Endothelial cell (in vitro differentiated cells): ENCODE measurements around the gene OR12D1. TPM values are rescaled to one million over a fixed set of nuclear protein-coding genes. Genes with fewer than 3 reads are reported as not detected.
"Not testable (repeated sequence)": the region's sequence is repeated elsewhere in the genome, so short reads cannot be mapped to it uniquely, and the experiment has no call there.

Experiments
- DNase-seq: peaks from one replicate; pipeline ENCODE4 v3.0.0; 2021; ENCODE audit warnings: low spot score
- H3K27ac Mint-ChIP-seq: one replicate; pipeline ENCODE4 v1.8.0; 2021; ENCODE audit warnings: mixed read lengths, inconsistent platforms; ENCODE audit not compliant: unreplicated experiment
- H3K27me3 Mint-ChIP-seq: one replicate; pipeline ENCODE4 v1.8.0; 2021; ENCODE audit warnings: mild to moderate bottlenecking, moderate library complexity, mixed read lengths, inconsistent platforms; ENCODE audit not compliant: unreplicated experiment
- H3K36me3 Mint-ChIP-seq: one replicate; pipeline ENCODE4 v1.8.0; 2021; ENCODE audit warnings: mild to moderate bottlenecking, low read depth, mixed read lengths, inconsistent platforms; ENCODE audit not compliant: unreplicated experiment
- H3K4me1 Mint-ChIP-seq: one replicate; pipeline ENCODE4 v1.8.0; 2021; ENCODE audit warnings: mild to moderate bottlenecking, mixed read lengths, inconsistent platforms; ENCODE audit not compliant: unreplicated experiment
- H3K4me3 Mint-ChIP-seq: one replicate; pipeline ENCODE4 v1.8.0; 2021; ENCODE audit warnings: mild to moderate bottlenecking, mixed read lengths, inconsistent platforms; ENCODE audit not compliant: unreplicated experiment
- H3K9me3 Mint-ChIP-seq: one replicate; pipeline ENCODE4 v1.8.0; 2021; ENCODE audit warnings: mixed read lengths, inconsistent platforms; ENCODE audit not compliant: unreplicated experiment
- CTCF ChIP-seq: fragments of 200-600 bp; sonication (generic); IDR thresholded peaks from one replicate; pipeline ENCODE4 v1.5.0; 2021; ENCODE audit warnings: antibody characterized with exemption; ENCODE audit not compliant: unreplicated experiment
- total RNA-seq: library from RNA; stranded (reverse); fragmentation: NEBNext Ultra II Directional; extraction: Animal tissue kit (Norgen Biotek cat#: 25700); gene quantifications from one replicate; pipeline ENCODE4 v1.2.1, GENCODE V29; 2021; ENCODE audit not compliant: unreplicated experiment

The OR12D1 gene
- total RNA-seq, 1 donor from 2014 or later: not detected

- H3K27ac Mint-ChIP-seq: no peak overlapping the region
- H3K27me3 Mint-ChIP-seq: peaks cover 7% of the 10 kb centered on the region
- DNase-seq: no peak
- no peak for TF ChIP-seq CTCF
- H3K4me1 Mint-ChIP-seq: peaks cover 12% of the 10 kb centered on the region
- H3K9me3 Mint-ChIP-seq: no peaks in the 10 kb centered on the region
- H3K36me3 Mint-ChIP-seq: no peaks in the 10 kb centered on the region
- H3K4me3 Mint-ChIP-seq: no peak overlapping the region
Observed at GRCh38 chr6:29442719-29443118, 28.0 kb downstream of the OR12D1 start.

- not testable (repeated sequence) for H3K27me3 Mint-ChIP-seq, H3K4me3 Mint-ChIP-seq, H3K36me3 Mint-ChIP-seq, H3K27ac Mint-ChIP-seq, H3K9me3 Mint-ChIP-seq, DNase-seq
- H3K4me1 Mint-ChIP-seq: peaks cover 12% of the 10 kb centered on the region
Observed at GRCh38 chr6:29444031-29444430, 29.3 kb downstream of the OR12D1 start.

GRCh38 chr6:29447670-29448069, 32.9 kb downstream of the OR12D1 start:
- Mint-ChIP-seq H3K36me3 (no peaks in the 10 kb centered on the region), H3K27me3 (peaks cover 4% of the 10 kb centered on the region), H3K9me3 (no peaks in the 10 kb centered on the region), H3K27ac (no peak overlapping the region), H3K4me1 (peaks cover 12% of the 10 kb centered on the region), H3K4me3 (no peak overlapping the region)
- TF ChIP-seq CTCF: no peak
- no peak for DNase-seq

GRCh38 chr6:29451471-29452193, 36.9 kb downstream of the OR12D1 start:
- no peak for DNase-seq
- Mint-ChIP-seq H3K27me3 (no peaks in the 10 kb centered on the region), H3K4me3 (no peak overlapping the region), H3K36me3 (no peaks in the 10 kb centered on the region), H3K4me1 (no peaks in the 10 kb centered on the region), H3K9me3 (no peaks in the 10 kb centered on the region), H3K27ac (no peak overlapping the region)
- no peak for TF ChIP-seq CTCF

GRCh38 chr6:29456971-29457370, 42.2 kb downstream of the OR12D1 start, which contains the start of the genes OR11A1 and OR2H1:
Gene OR11A1 (minus strand): TSS chr6:29457071. CDS start chr6:29427641, 29,430 bp downstream.
Gene OR2H1 (plus strand): TSS chr6:29457155. CDS start chr6:29461770, 4,615 bp downstream.
- H3K27me3 Mint-ChIP-seq: peaks cover 4% of the 10 kb centered on the region
- H3K36me3 Mint-ChIP-seq: no peaks in the 10 kb centered on the region
- no peak within 1 kb of the TSS for H3K27ac Mint-ChIP-seq
- no peak within 1 kb of the TSS for H3K4me3 Mint-ChIP-seq
- H3K9me3 Mint-ChIP-seq: no peaks in the 10 kb centered on the region
- H3K4me1 Mint-ChIP-seq: no peaks in the 10 kb centered on the region
- no peak for DNase-seq
- TF ChIP-seq CTCF: no peak
